Spinal cord (tissue), 10 donors: ENCODE data around the gene PPT1. TPM values are rescaled to one million over a fixed set of nuclear protein-coding genes. Genes with fewer than 3 reads are reported as not detected.

ENCODE experiments used
- DNase-seq, 6 donors: peaks; one replicate each; pipeline versions ENCODE4 v3.0.0 to v3.0.0-alpha.2; 2013 to 2015; ENCODE audit warnings: low spot score in 6 of 6, low read depth in 4 of 6
- H3K27ac ChIP-seq: one replicate; pipeline ENCODE4 v1.5.1; 2013; ENCODE audit warnings: low read depth, low read length, control low read depth
- H3K27me3 ChIP-seq: one replicate; pipeline ENCODE4 v1.6.1; 2013; ENCODE audit warnings: low read length; ENCODE audit not compliant: control insufficient read depth, insufficient read depth
- H3K36me3 ChIP-seq: one replicate; pipeline ENCODE4 v1.6.1; 2013; ENCODE audit warnings: low read length; ENCODE audit not compliant: control insufficient read depth, insufficient read depth
- H3K4me1 ChIP-seq: one replicate; pipeline ENCODE4 v1.6.1; 2013; ENCODE audit warnings: low read length; ENCODE audit not compliant: control insufficient read depth, insufficient read depth
- H3K4me3 ChIP-seq: one replicate; pipeline ENCODE4 v1.5.1; 2013; ENCODE audit warnings: low read depth, low read length, control low read depth
- H3K9me3 ChIP-seq: one replicate; pipeline ENCODE4 v1.6.1; 2013; ENCODE audit warnings: low read length; ENCODE audit not compliant: control insufficient read depth, insufficient read depth
- WGBS: methylation state at CpG from one replicate; pipeline ENCODE4 v1.1.5; 2013; ENCODE audit warnings: missing lambda C conversion rate; ENCODE audit not compliant: insufficient coverage; 5-methylcytosine and 5-hydroxymethylcytosine counted together
- long read RNA-seq, 4 donors: transcript quantifications; one replicate each; lab custom pipeline, GENCODE V29; 2026
- polyA plus RNA-seq, 2 donors: library from polyadenylated mRNA; unstranded; fragments of 120-200 nt; gene quantifications; one replicate each; pipeline ENCODE4 v1.2.1, GENCODE V29; 2013; ENCODE audit not compliant: insufficient read length in 2 of 2
- total RNA-seq, 2 donors: library from RNA; depleted of rRNA in 1 of 2; stranded (reverse); fragments of 120-200 nt in 1 of 2; fragments of >200 nt in 1 of 2; gene quantifications; one replicate each; pipeline versions ENCODE4 v1.2.3 to v1.2.4, GENCODE V29; 2013 to 2014
- donor health status: healthy.

PPT1 gene
- 100 to 1,000 TPM in 1 of 2 donors, 10 to 100 TPM in 1; 87.4 to 115 TPM for total RNA-seq
- polyA plus RNA-seq: 100 to 1,000 TPM; 114 to 124 TPM
- long read RNA-seq, donor 1, full-length matches to known transcripts: 32 of 58 reads
- long read RNA-seq, donor 1, partial matches to known transcripts: 18 of 58 reads
- long read RNA-seq, donor 1, other reads (novel, unspliced or antisense): 8 of 58 reads
- long read RNA-seq, donor 2, full-length matches to known transcripts: 16 of 16 reads
- long read RNA-seq, donor 2, partial matches to known transcripts: 0 of 16 reads
- long read RNA-seq, donor 2, other reads (novel, unspliced or antisense): 0 of 16 reads
- long read RNA-seq, donor 3, full-length matches to known transcripts: 17 of 56 reads
- long read RNA-seq, donor 3, partial matches to known transcripts: 39 of 56 reads
- long read RNA-seq, donor 3, other reads (novel, unspliced or antisense): 0 of 56 reads
- long read RNA-seq, donor 4, full-length matches to known transcripts: 33 of 111 reads
- long read RNA-seq, donor 4, partial matches to known transcripts: 56 of 111 reads
- long read RNA-seq, donor 4, other reads (novel, unspliced or antisense): 22 of 111 reads

DNA sequence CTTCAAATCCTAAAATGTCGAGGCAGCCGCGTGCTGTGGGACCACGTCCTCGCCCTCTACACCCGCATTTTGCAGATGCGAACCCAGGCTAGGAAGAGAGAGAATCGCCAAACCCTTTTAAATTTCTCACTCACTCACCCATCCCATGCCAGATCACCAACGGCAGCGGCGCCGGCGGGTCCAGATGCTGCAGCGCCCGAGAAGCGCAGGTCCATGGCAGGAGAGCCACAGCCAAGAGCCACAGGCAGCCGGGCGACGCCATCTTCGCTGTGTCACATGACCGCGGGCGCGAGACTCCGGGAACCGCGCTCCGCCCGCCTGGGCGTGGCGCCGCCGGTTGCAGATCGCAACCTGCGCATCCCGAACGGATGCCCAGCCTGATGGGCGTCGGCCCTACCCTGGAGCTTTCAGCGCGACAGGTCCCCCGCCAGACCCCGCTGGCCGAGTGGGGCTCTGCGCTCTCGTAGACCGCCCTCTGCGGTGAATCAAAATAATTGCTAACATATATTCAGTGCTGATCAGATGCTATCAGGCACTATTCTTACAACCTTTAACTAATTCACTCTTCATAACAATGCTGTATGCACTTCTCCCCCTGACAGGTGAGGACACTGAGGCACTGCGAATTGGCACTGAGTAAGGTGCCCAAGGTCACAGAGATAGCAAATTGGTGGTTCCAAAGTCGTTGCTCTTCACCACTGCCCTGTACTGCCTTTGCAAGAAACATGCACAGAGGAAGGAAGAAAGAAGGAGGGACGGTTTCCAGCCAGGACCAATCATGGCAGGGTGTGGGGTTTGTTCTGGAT lies at the start of gene PPT1:
TSS of gene PPT1 (minus strand) at position 276 of the 806 bp plus-strand sequence. CDS start at position 262, 14 bp downstream.
- Histone ChIP-seq H3K27ac (peak within 1 kb of the TSS; percentile 75), H3K36me3 (no peaks in the 10 kb centered on the region), H3K9me3 (no peaks in the 10 kb centered on the region), H3K4me3 (peak within 1 kb of the TSS; percentile 81), H3K27me3 (peaks cover 3% of the 10 kb centered on the region), H3K4me1 (peaks cover 4% of the 10 kb centered on the region)
- under 1% methylated on average over 51 of the region's 51 CpGs for WGBS
- DNase-seq: peak; percentile 60 to 95 (median 68)

DNA sequence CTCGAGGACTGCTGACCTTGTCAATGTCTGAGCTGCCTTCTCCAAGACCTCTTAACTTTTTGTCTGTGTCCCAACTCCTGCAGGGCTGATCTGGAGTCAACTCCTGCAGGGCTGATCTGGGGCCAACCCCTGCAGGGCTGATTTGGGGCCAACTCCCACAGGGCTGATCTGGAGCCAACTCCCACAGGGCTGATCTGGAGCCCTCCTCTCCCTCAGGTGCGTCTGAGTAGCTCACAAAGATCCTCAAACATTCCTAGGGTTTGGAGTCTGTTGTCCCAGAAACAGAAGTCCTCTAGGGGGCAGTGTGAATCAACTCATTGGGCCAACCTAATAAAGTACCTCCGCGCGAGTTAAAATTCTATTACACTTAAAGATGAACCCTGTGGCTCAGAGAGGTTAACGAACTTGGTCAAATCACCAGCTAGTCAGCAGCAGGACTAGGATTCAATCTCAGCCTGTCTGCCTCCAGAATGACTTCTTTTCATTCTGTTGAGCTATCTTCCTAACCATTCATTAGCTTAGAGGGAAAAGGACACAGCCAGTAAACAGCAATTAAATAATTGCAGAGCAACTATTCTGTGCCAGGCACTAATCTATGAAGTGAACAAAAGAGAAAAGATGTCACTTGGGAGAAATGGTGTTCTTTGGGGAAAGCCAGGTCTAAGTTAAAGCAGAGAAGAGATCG lies 47.0 kb upstream of the PPT1 start:
- WGBS: 2% methylated on average over 6 of the region's 7 CpGs
- peaks cover 3% of the 10 kb centered on the region for H3K4me1 ChIP-seq
- no peaks in the 10 kb centered on the region for H3K36me3 ChIP-seq
- DNase-seq: peak in 4 of 6 donors; percentile 12 to 90 (median 68)
- H3K27me3 ChIP-seq: peaks cover 25% of the 10 kb centered on the region
- H3K9me3 ChIP-seq: no peaks in the 10 kb centered on the region
- H3K27ac ChIP-seq: no peak overlapping the region
- H3K4me3 ChIP-seq: no peak overlapping the region

DNA sequence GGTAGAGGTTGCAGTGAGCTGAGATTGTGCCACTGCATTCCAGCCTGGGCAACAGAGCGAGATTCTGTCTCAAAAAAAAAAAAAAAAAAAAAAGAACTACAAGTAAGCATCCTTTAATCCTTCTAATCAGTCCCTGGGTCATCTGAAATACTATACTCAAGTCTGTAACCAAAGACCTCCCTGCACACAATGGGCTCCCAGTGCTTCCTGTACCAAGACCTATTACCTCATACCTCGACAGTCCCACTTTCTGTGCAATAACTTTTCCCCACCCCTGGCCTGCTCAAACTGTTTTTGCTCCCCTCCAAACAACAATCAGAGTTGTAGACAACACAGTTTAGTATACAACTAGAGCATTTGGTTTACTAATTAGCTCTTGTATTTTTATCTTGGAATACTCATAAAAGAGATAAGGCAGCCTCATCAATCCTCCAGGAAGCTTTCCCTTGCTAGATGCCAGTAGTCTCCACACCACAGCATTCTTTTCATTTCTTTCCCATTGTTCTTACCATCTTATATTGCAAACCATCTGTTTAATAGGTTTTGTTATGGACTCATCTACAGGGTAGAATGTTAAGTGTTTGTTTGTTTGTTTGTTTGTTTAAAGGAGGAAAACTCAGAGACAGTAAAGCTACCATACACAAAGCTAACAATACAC lies 45.0 kb upstream of the PPT1 start:
- no peak for DNase-seq
- 40% methylated on average over 1 of the region's 2 CpGs for WGBS
- Histone ChIP-seq H3K9me3 (no peaks in the 10 kb centered on the region), H3K4me1 (peaks cover 3% of the 10 kb centered on the region), H3K27me3 (peaks cover 23% of the 10 kb centered on the region), H3K36me3 (no peaks in the 10 kb centered on the region), H3K27ac (no peak overlapping the region), H3K4me3 (no peak overlapping the region)

DNA sequence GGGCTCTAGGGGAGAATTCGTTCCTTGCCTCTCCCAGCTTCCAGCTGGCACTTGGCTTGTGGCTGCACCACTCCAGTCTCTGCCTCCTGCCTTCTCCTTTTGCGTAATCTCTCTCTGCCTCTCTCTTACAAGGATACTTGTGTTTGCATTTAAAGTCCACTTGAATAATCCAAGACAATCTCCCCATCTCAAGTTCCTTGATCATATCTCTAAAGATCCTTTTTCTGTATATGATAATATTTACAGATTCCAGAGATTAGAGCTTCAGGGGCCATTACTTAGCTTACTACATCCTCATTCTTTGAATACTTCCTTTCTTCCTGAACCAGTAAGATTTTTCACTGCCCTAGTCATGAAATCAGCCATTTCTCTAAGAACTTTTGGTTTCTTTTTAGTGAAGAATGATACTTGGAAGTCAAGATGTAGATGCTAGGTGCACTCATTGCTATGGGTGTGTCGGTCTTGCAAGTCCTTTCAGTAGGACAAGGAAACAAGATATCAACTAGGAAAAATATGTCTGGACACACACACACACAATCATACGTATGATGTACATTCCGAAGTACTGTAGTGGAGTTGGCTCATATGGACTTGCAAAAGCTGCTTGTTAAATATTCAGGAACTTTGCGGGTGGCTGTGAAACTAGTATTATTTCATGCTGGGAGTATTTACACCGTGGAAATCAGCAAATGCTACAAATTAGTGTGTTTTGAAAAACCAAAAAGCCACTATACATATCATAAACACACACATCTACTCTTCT lies 43.3 kb upstream of the PPT1 start:
- 55% methylated on average over 1 of the region's 7 CpGs for WGBS
- H3K9me3 ChIP-seq: no peaks in the 10 kb centered on the region
- no peak overlapping the region for H3K4me3 ChIP-seq

DNA sequence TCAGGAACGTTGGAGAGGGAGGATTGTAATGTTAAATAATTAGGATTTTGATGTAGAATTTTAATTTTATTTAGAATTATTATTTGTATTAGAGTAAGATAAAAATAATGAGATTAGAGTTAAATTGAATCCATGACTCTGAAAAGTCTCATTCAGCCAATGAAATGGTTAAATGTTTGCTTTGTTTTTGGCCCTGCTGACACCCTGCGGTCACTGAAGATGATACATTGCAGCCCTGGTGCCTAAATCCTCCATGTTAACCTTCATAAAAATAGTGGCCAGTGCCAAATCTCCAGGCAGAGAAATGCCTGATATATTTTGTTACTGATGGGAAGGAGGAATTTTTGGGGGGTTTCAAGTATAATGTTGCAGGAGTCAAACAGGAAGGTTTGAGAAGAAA lies 36.8 kb upstream of the PPT1 start:
- H3K4me1 ChIP-seq: peaks cover 10% of the 10 kb centered on the region
- DNase-seq: no peak
- H3K9me3 ChIP-seq: no peaks in the 10 kb centered on the region
- 67% methylated on average over 1 of the region's 2 CpGs for WGBS
- H3K36me3 ChIP-seq: no peaks in the 10 kb centered on the region
- H3K27ac ChIP-seq: no peak overlapping the region
- no peak overlapping the region for H3K4me3 ChIP-seq
- H3K27me3 ChIP-seq: peaks cover 10% of the 10 kb centered on the region

More for the DNA sequence above, 43.3 kb upstream of the PPT1 start:
- Histone ChIP-seq H3K27ac (no peak overlapping the region), H3K4me1 (peaks cover 3% of the 10 kb centered on the region), H3K27me3 (peaks cover 17% of the 10 kb centered on the region), H3K36me3 (no peaks in the 10 kb centered on the region)
- no peak for DNase-seq

DNA sequence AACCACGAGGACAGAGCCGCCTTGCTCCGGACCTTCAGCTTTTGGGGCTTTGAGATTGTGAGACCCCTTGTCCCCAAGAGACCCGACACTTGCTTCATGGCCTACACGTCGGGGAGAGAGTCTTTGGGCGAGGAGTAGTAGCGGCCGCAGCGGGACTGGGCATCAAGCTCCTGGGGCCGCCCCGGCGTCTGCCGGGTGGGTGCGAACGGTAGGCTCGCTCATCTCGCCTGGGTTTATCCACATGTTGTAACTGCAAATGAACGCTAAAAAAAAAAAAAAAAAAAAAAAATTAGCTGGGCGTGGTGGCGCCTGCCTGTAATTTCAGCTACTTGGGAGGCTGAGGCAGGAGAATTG lies 36.2 kb upstream of the PPT1 start:
- no peak for DNase-seq
- H3K4me3 ChIP-seq: peak overlapping the region; percentile 31

DNA sequence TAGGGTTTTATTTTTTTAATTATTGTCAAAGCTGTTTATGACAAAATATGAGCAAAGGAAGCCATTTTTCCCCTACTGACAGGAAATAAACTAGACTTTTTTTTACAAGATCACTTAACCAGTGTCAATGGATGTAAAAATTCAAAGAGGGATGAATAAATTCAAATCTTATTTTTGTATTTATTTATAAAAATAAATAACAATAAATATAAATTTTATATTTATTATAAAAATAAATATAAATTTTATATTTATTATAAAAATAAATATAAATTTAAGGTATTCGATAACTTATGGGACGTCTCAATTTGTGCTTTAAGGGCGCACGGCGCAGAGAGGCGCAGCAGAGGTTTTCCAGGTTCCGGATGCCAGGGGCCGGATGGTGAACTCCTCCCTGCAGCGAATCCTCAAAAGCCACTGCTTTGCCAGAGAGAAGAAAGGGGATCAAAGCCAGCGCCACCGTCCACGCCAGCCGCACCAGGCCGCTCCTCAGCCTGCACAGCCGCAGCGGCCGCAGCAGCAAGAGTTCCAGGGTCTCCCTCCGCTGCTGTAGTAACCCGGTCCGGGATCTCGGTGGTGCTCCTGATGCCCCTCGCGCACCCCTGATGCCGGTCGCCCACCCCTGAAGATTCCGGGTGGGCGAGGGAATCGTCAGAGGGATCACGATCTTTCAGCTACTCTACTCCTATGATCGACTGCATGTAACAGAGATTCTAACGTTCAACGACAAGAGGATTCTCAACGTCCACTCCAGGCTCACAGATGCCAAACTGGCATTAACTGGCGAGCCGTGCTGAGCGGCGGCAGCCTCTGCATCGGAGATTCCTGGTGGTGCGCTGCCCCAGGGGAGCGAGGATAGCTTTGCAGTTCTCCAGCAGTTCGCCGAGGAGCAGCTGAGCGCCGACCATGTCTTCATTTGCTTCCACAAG lies 35.6 kb upstream of the PPT1 start:
- Histone ChIP-seq H3K27me3 (peaks cover 10% of the 10 kb centered on the region), H3K9me3 (no peaks in the 10 kb centered on the region), H3K4me3 (peak overlapping the region; percentile 31), H3K4me1 (peaks cover 10% of the 10 kb centered on the region), H3K27ac (no peak overlapping the region), H3K36me3 (no peaks in the 10 kb centered on the region)
- WGBS: 5% methylated on average over 43 of the region's 44 CpGs
- peak in 5 of 6 donors; percentile 5 to 79 (median 31) for DNase-seq

More for the DNA sequence above, 36.2 kb upstream of the PPT1 start:
- H3K27ac ChIP-seq: no peak overlapping the region
- 44% methylated on average over 9 of the region's 21 CpGs for WGBS
- peaks cover 10% of the 10 kb centered on the region for H3K27me3 ChIP-seq
- no peaks in the 10 kb centered on the region for H3K9me3 ChIP-seq
- peaks cover 10% of the 10 kb centered on the region for H3K4me1 ChIP-seq
- H3K36me3 ChIP-seq: no peaks in the 10 kb centered on the region

DNA sequence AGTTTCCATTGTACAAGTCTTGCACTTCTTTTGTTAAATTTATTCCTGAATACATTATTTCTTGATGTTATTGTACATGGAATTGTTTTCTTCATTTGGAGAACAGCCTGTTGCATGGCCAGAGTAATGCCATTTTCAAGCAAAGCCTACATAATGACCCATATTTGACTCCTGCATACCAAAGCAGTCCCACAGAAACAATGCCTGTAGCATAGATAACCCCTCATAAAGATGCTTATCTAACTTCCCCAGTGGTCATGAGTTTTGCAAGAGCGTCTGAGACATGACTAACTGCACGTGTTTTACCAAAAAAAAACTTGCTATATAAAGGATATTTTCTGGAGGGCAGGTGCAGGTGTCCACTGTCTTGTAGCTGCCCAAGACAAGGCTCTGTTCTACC lies 33.8 kb upstream of the PPT1 start:
- no CpG with 5 or more reads among the region's 2 CpGs for WGBS
- Histone ChIP-seq H3K27me3 (peaks cover 10% of the 10 kb centered on the region), H3K4me1 (peaks cover 10% of the 10 kb centered on the region), H3K4me3 (no peak overlapping the region), H3K36me3 (no peaks in the 10 kb centered on the region), H3K9me3 (no peaks in the 10 kb centered on the region), H3K27ac (no peak overlapping the region)
- no peak for DNase-seq
